Vagina (tissue), 2 donors: ENCODE data around the gene PAEP.

Experiments
- POLR2A ChIP-seq, 2 donors: fragments of 450-650 bp; IDR thresholded peaks; one replicate each; pipeline ENCODE4 v1.6.1; 2017; ENCODE audit warnings: antibody characterized with exemption in 2 of 2, mild to moderate bottlenecking in 2 of 2, moderate library complexity in 2 of 2
- TF ChIP-seq, protein P1 (sequence below), 3 experiments: fragments of 450-650 bp in 2 of 3; fragments of 200-600 bp in 1 of 3; sonication (generic) in 1 of 3; IDR thresholded peaks; one replicate each; pipeline ENCODE4 v1.5.1; 2017 to 2019; ENCODE audit warnings: antibody characterized with exemption in 3 of 3, mild to moderate bottlenecking in 2 of 3, moderate library complexity in 2 of 3

DNA sequence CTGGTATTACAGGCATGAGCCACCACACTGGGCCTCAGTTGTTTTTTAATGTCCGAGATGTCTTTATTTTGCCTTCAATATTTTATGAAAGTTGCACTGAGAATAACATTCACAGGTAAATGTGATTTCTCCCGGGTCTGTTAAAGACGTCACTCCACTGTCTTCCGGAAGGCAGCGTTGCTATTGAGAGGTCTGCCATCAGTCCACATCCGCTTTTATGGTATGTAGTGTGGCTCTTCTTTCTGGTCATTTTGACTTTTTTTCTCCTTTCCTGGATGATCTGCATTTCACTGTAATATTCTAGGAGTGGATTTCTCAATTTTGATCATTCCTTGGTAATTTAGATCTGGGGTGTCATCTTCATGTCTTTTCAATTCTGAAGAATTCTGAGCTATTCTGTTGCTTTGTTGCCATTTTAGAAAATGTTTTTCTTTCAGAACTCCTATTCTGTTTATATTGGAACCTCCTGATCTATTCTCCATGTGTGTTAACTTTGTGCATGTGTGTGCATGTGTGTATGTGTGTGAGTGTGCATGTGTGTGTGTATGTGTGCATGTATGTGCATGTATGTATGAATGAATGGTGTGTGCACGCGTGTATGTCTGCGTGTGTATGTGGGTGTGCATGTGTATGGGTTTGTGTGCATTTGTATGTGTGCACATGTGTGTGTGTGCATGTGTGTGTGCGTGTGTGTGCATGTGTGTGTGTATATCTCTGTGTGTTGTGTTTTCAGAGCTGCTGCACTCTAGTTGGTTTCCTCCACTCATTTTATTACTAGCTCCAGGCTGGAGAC, 42.2 kb upstream of the PAEP start:
- TF ChIP-seq, protein P1, sequence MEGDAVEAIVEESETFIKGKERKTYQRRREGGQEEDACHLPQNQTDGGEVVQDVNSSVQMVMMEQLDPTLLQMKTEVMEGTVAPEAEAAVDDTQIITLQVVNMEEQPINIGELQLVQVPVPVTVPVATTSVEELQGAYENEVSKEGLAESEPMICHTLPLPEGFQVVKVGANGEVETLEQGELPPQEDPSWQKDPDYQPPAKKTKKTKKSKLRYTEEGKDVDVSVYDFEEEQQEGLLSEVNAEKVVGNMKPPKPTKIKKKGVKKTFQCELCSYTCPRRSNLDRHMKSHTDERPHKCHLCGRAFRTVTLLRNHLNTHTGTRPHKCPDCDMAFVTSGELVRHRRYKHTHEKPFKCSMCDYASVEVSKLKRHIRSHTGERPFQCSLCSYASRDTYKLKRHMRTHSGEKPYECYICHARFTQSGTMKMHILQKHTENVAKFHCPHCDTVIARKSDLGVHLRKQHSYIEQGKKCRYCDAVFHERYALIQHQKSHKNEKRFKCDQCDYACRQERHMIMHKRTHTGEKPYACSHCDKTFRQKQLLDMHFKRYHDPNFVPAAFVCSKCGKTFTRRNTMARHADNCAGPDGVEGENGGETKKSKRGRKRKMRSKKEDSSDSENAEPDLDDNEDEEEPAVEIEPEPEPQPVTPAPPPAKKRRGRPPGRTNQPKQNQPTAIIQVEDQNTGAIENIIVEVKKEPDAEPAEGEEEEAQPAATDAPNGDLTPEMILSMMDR (IDR thresholded peaks at IDR 0.05): no peak
- TF ChIP-seq POLR2A (IDR thresholded peaks at IDR 0.05): no peak
